H9 (cell line): ENCODE data around the gene FCAMR. TPM values are rescaled to one million over a fixed set of nuclear protein-coding genes. Genes with fewer than 3 reads are reported as not detected.

Source experiments
- DNase-seq: peaks from one replicate; pipeline ENCODE4 v3.0.0-alpha.2; 2017
- H2AFZ ChIP-seq: one replicate; pipeline ENCODE4 v1.6.1; 2013; ENCODE audit warnings: mild to moderate bottlenecking, low read length, control low read depth, moderate library complexity
- H2AK5ac ChIP-seq: 2 replicates; pipeline ENCODE4 v1.6.1; 2013; ENCODE audit warnings: low read length, control low read depth, mixed read lengths; ENCODE audit not compliant: insufficient read length
- H2BK120ac ChIP-seq: one replicate; pipeline ENCODE4 v1.6.1; 2013; ENCODE audit warnings: low read depth, mild to moderate bottlenecking, low read length, control low read depth, inconsistent platforms; ENCODE audit not compliant: poor library complexity, severe bottlenecking
- H2BK12ac ChIP-seq: 2 replicates; pipeline ENCODE4 v1.6.1; 2013; ENCODE audit warnings: low read length, control low read depth, mixed read lengths, low read depth; ENCODE audit not compliant: insufficient read length
- H2BK15ac ChIP-seq: 2 replicates; pipeline ENCODE4 v1.6.1; 2013; ENCODE audit warnings: low read depth, low read length, control low read depth
- H2BK20ac ChIP-seq: one replicate; pipeline ENCODE4 v1.6.1; 2013; ENCODE audit warnings: low read depth, mild to moderate bottlenecking, low read length, control low read depth, inconsistent platforms; ENCODE audit not compliant: poor library complexity, severe bottlenecking
- H2BK5ac ChIP-seq: 2 replicates; pipeline ENCODE4 v1.6.1; 2013; ENCODE audit warnings: low read length, control low read depth, mixed read lengths; ENCODE audit not compliant: insufficient read length
- H3K14ac ChIP-seq: 2 replicates; pipeline ENCODE4 v1.6.1; 2013; ENCODE audit warnings: low read length, control low read depth; ENCODE audit not compliant: insufficient read depth
- H3K18ac ChIP-seq: 2 replicates; pipeline ENCODE4 v1.6.1; 2013; ENCODE audit warnings: low read depth, mild to moderate bottlenecking, mixed read lengths, low read length, control low read depth; ENCODE audit not compliant: insufficient read length
- H3K23ac ChIP-seq: 2 replicates; pipeline ENCODE4 v1.6.1; 2013; ENCODE audit warnings: low read length, control low read depth, mixed read lengths, low read depth; ENCODE audit not compliant: insufficient read length
- H3K23me2 ChIP-seq: 2 replicates; pipeline ENCODE4 v1.6.1; 2013; ENCODE audit warnings: low read depth, mild to moderate bottlenecking, mixed read lengths, low read length, control low read depth; ENCODE audit not compliant: insufficient read length, poor library complexity, severe bottlenecking
- H3K27ac ChIP-seq: 2 replicates; pipeline ENCODE4 v1.5.1; 2013; ENCODE audit warnings: low read length, control low read depth, mixed read lengths, low read depth; ENCODE audit not compliant: insufficient read length
- H3K27me3 ChIP-seq: 2 replicates; pipeline ENCODE4 v1.6.1; 2013; ENCODE audit warnings: low read length, control low read depth, inconsistent platforms; ENCODE audit not compliant: insufficient read depth
- H3K4ac ChIP-seq: 2 replicates; pipeline ENCODE4 v1.6.1; 2013; ENCODE audit warnings: low read depth, mild to moderate bottlenecking, control low read depth, inconsistent platforms, low read length, moderate library complexity
- H3K4me1 ChIP-seq: 2 replicates; pipeline ENCODE4 v1.6.1; 2013; ENCODE audit warnings: low read length, control low read depth, inconsistent platforms; ENCODE audit not compliant: insufficient read depth
- H3K4me2 ChIP-seq: 2 replicates; pipeline ENCODE4 v1.6.1; 2013; ENCODE audit warnings: low read length, control low read depth, mixed read lengths; ENCODE audit not compliant: insufficient read length, insufficient read depth
- H3K56ac ChIP-seq: 2 replicates; pipeline ENCODE4 v1.6.1; 2013; ENCODE audit warnings: low read depth, mild to moderate bottlenecking, mixed read lengths, low read length, control low read depth; ENCODE audit not compliant: insufficient read length
- H3K79me1 ChIP-seq: 2 replicates; pipeline ENCODE4 v1.6.1; 2013; ENCODE audit warnings: low read depth, mild to moderate bottlenecking, moderate library complexity, low read length, control low read depth, inconsistent platforms; ENCODE audit not compliant: insufficient read depth, poor library complexity, severe bottlenecking
- H3K79me2 ChIP-seq: 2 replicates; pipeline ENCODE4 v1.6.1; 2013; ENCODE audit warnings: low read length, control low read depth, inconsistent platforms; ENCODE audit not compliant: insufficient read depth
- H3K9ac ChIP-seq: 2 replicates; pipeline ENCODE4 v1.6.1; 2013; ENCODE audit warnings: low read length, control low read depth, mixed read lengths; ENCODE audit not compliant: insufficient read length; ENCODE audit errors: extremely low read depth
- H3K9me3 ChIP-seq: one replicate; pipeline ENCODE4 v1.6.1; 2013; ENCODE audit warnings: low read depth, low read length, inconsistent platforms; ENCODE audit not compliant: control insufficient read depth
- H3T11ph ChIP-seq: one replicate; pipeline ENCODE4 v1.6.1; 2013; ENCODE audit warnings: mild to moderate bottlenecking, low read length, control low read depth, inconsistent platforms
- H4K20me1 ChIP-seq: one replicate; pipeline ENCODE4 v1.6.1; 2013; ENCODE audit not compliant: control insufficient read depth, insufficient read length, insufficient read depth
- H4K5ac ChIP-seq: 2 replicates; pipeline ENCODE4 v1.6.1; 2013; ENCODE audit warnings: low read depth, mild to moderate bottlenecking, mixed read lengths, low read length, control low read depth; ENCODE audit not compliant: insufficient read length
- H4K8ac ChIP-seq: replicated peaks from 2 replicates; pipeline ENCODE4 v1.6.1; 2013; ENCODE audit warnings: low read length, control low read depth, mixed read lengths, low read depth; ENCODE audit not compliant: insufficient read length
- H4K91ac ChIP-seq: 2 replicates; pipeline ENCODE4 v1.6.1; 2013; ENCODE audit warnings: low read depth, mild to moderate bottlenecking, moderate library complexity, mixed read lengths, low read length, control low read depth; ENCODE audit not compliant: insufficient read length
- H3K27ac Mint-ChIP-seq, 3 experiments: 2 replicates in 2 of 3; 3 replicates in 1 of 3; pipeline ENCODE4 v1.8.0; 2020 to 2021; ENCODE audit warnings: mixed read lengths in 3 of 3, mild to moderate bottlenecking in 1 of 3, moderate library complexity in 1 of 3
- H3K27me3 Mint-ChIP-seq: 2 replicates; pipeline ENCODE4 v1.8.0; 2021; ENCODE audit warnings: low read depth, mild to moderate bottlenecking, moderate library complexity, mixed read lengths
- H3K36me3 Mint-ChIP-seq, 3 experiments: 2 replicates in 2 of 3; 3 replicates in 1 of 3; pipeline ENCODE4 v1.8.0; 2020 to 2021; ENCODE audit warnings: low read depth in 3 of 3, mixed read lengths in 3 of 3; ENCODE audit not compliant: insufficient read depth in 1 of 3
- H3K4me1 Mint-ChIP-seq, 2 experiments: 2 replicates each; pipeline ENCODE4 v1.8.0; 2020; ENCODE audit warnings: mixed read lengths in 2 of 2
- H3K4me3 Mint-ChIP-seq, 2 experiments: 2 replicates in 1 of 2; 3 replicates in 1 of 2; pipeline ENCODE4 v1.8.0; 2020 to 2021; ENCODE audit warnings: mild to moderate bottlenecking in 2 of 2, mixed read lengths in 2 of 2, moderate library complexity in 1 of 2
- H3K9me3 Mint-ChIP-seq, 2 experiments: 2 replicates in 1 of 2; 3 replicates in 1 of 2; pipeline ENCODE4 v1.8.0; 2020; ENCODE audit warnings: mild to moderate bottlenecking in 2 of 2, mixed read lengths in 2 of 2, moderate library complexity in 1 of 2
- WGBS: extraction: QIAGEN DNeasy Blood & Tissue Kit; methylation state at CpG from one replicate; pipeline ENCODE4 v1.1.7; 2013; ENCODE audit warnings: missing lambda C conversion rate, low lambda C conversion rate, mixed read lengths; ENCODE audit not compliant: insufficient read length; ENCODE audit errors: extremely low coverage; 5-methylcytosine and 5-hydroxymethylcytosine counted together
- total RNA-seq: library from RNA; stranded (reverse); gene quantifications from 2 replicates; pipeline ENCODE4 v1.2.1, GENCODE V29; 2021
- TF ChIP-seq, protein P1 (sequence below): fragments of 200-600 bp; sonication (generic); conservative IDR thresholded peaks from 3 replicates; pipeline ENCODE4 v1.8.0; 2021; ENCODE audit warnings: antibody characterized with exemption, mild to moderate bottlenecking

The FCAMR gene
- total RNA-seq, 1 experiment from 2014 or later = not detected

DNA sequence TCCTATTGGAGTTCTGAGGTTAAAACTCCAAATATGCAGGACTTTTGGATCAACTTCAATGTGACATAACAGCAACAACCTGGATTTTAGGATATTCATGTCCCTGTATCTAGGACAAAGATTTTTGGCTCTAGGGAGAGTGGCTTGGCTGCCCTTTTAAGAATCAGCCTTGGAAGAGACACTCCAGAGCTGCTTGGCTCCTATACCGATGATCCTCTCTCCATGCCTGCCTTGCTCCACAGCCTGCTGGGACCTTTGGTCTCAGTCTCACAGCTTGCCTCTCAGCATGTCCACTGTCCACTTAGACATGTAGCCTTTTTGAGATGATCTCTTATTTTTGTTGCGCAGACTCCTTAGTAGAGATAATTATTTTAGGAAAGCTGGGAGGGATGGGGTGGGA is 44.0 kb downstream of the FCAMR start:
- no peaks in the 10 kb centered on the region for H3K36me3 Mint-ChIP-seq
- no peak overlapping the region for H3K27ac ChIP-seq
- no peak overlapping the region for H2AFZ ChIP-seq
- no peak overlapping the region for H2BK15ac ChIP-seq
- no peak overlapping the region for H4K91ac ChIP-seq
- H2BK5ac ChIP-seq = no peak overlapping the region
- H3K27me3 Mint-ChIP-seq = peaks cover 2% of the 10 kb centered on the region
- no peak overlapping the region for H3K4me2 ChIP-seq
- no peaks in the 10 kb centered on the region for H3K23me2 ChIP-seq
- H3T11ph ChIP-seq = no peak overlapping the region
- no peak overlapping the region for H2BK12ac ChIP-seq
- H3K56ac ChIP-seq = no peak overlapping the region
- no peak overlapping the region for H4K8ac ChIP-seq
- H3K4me3 Mint-ChIP-seq = no peak overlapping the region
- no peak overlapping the region for H3K14ac ChIP-seq
- H3K9ac ChIP-seq = no peak overlapping the region
- H2AK5ac ChIP-seq = no peak overlapping the region
- H4K5ac ChIP-seq = no peak overlapping the region
- H3K4ac ChIP-seq = no peak overlapping the region
- no peaks in the 10 kb centered on the region for H3K79me2 ChIP-seq
- no peaks in the 10 kb centered on the region for H3K4me1 Mint-ChIP-seq
- no peaks in the 10 kb centered on the region for H3K79me1 ChIP-seq
- no peaks in the 10 kb centered on the region for H3K9me3 Mint-ChIP-seq
- no peak overlapping the region for H3K23ac ChIP-seq
- no peaks in the 10 kb centered on the region for H3K9me3 ChIP-seq
- H2BK20ac ChIP-seq = no peak overlapping the region
- H3K27me3 ChIP-seq = no peaks in the 10 kb centered on the region
- DNase-seq = no peak
- no peak overlapping the region for H3K27ac Mint-ChIP-seq
- H4K20me1 ChIP-seq = no peaks in the 10 kb centered on the region
- no peaks in the 10 kb centered on the region for H3K4me1 ChIP-seq
- TF ChIP-seq, protein P1, sequence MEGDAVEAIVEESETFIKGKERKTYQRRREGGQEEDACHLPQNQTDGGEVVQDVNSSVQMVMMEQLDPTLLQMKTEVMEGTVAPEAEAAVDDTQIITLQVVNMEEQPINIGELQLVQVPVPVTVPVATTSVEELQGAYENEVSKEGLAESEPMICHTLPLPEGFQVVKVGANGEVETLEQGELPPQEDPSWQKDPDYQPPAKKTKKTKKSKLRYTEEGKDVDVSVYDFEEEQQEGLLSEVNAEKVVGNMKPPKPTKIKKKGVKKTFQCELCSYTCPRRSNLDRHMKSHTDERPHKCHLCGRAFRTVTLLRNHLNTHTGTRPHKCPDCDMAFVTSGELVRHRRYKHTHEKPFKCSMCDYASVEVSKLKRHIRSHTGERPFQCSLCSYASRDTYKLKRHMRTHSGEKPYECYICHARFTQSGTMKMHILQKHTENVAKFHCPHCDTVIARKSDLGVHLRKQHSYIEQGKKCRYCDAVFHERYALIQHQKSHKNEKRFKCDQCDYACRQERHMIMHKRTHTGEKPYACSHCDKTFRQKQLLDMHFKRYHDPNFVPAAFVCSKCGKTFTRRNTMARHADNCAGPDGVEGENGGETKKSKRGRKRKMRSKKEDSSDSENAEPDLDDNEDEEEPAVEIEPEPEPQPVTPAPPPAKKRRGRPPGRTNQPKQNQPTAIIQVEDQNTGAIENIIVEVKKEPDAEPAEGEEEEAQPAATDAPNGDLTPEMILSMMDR = no peak
- H3K18ac ChIP-seq = no peak overlapping the region
- no CpG with 5 or more reads among the region's 2 CpGs for WGBS
- no peak overlapping the region for H2BK120ac ChIP-seq
